Amniotic epithelial cell (primary cell): Measurements from ENCODE around the gene DIP2C.
"Not testable (repeated sequence)": the region's sequence is repeated elsewhere in the genome, so short reads cannot be mapped to it uniquely, and the experiment has no call there.

Experiments
- DNase-seq: peaks from one replicate; pipeline ENCODE4 v3.0.0-alpha.2; 2010; ENCODE audit warnings: low read depth

The DIP2C gene

GRCh38 chr10:354901-355617, 334.4 kb downstream of the DIP2C start:
- no peak for DNase-seq

DNA sequence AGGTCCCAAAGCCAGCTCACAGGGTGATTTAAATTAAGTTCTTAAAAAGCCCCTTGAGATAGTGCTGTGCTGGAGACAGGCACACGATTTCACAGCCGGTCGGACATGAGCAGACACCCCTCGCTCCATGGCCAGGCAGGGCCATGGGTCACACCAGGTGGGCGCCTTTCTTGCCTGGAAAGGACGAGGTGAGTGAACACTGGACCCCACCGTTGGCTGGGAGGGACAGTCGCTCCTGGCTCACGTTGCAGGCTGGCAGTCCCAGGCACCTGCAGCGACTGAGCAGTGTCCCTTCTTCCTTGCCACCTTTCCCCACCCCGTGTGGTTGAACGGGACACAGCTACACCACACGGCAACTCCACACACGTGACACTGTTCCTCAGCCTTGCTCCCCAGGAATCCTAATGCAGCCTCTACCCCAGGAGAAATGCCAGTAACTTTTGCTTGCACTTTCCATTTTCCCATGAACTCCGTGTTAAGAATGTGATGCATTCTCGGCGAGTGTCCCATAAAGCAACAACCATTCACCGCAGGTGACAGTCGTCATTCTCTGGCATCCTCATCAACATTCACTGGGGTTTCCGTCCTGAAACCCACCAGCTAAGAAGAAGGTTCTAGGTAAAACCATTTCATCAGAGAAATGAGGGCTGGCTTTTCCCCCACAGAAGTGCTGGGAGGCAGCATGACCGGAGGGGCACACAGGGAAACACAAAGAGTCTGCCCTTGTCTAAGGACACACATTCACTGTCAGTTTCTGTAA, 336.8 kb downstream of the DIP2C start:
- no peak for DNase-seq

DNA sequence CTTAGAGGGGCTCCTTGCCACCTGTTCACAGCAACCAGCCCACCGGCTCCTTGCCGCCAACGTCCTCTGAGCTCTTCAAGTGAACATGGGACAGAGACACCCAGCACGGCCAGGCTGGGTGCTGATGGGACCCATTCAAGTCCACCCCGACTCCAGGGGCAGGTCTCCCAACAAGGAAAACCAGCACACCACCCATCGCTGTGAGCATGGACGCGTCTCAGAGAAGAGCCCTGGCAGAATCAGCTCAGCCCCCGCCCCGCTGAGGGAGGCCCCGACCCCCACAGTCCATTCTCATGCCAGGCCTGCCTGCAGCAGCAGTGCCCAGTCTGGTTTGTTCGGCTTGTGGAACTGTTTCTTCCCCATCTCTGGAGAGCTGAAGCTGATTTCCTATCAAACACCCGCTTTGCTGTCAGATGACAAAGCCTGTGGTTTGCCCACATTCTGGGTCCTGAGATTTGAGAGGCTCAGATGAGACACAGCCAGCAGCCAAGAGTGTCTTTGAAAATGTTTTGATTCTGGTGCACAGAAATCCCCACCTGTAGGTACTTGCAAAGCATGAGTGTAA, 337.6 kb downstream of the DIP2C start:
- DNase-seq, result no peak

- DNase-seq, result no peak
Measured at GRCh38 chr10:350981-351501, 338.4 kb downstream of the DIP2C start.

GRCh38 chr10:349081-349480, 340.4 kb downstream of the DIP2C start:
- DNase-seq, result no peak

- no peak for DNase-seq
Measured at GRCh38 chr10:348456-348855, 341.0 kb downstream of the DIP2C start.

DNA sequence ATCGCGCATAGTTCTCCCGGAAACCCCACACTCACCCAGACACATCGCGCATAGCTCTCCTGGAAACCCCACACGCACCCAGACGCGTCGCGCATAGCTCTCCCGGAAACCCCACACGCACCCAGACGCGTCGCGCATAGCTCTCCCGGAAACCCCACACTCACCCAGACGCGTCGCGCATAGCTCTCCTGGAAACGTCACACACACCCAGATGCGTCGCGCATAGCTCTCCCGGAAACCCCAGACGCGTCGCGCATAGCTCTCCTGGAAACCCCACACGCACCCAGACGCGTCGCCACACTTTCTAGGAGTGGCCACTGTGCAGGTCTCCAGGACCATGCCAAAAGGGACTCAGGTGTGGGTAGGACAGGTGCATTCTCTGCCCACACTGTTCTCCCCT, 341.7 kb downstream of the DIP2C start:
- not testable (repeated sequence) for DNase-seq

GRCh38 chr10:347190-347589, 342.3 kb downstream of the DIP2C start:
- not testable (repeated sequence) for DNase-seq

DNA sequence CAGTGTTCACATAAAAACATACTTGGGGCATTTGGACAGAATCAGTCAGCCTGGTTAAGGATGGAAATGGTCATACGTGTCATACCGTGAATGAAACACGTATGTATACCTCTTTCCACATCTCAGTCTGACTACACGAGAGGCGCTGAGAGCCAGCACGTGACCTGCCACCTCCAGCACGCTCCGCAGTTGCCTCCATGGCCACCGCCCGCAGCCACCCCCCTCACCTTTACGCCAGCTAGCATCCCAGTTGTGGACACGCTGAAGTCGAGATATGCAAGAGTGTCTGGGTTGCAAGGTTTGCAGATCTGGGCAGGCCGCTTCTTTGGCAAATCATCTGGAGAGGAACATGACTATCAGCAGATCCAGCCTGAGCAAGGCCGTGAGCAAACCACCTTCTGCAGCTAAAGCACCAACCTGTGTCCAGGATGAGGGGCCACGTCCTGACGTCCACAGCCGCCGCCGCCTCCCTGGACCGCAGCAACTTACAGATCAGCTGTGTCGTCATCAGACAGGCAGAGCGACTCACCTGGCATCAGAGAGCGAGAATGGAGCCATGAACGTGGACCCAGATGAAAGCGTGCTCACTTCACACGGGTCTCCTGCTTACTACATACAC, 344.8 kb downstream of the DIP2C start:
- DNase-seq, result no peak

DNA sequence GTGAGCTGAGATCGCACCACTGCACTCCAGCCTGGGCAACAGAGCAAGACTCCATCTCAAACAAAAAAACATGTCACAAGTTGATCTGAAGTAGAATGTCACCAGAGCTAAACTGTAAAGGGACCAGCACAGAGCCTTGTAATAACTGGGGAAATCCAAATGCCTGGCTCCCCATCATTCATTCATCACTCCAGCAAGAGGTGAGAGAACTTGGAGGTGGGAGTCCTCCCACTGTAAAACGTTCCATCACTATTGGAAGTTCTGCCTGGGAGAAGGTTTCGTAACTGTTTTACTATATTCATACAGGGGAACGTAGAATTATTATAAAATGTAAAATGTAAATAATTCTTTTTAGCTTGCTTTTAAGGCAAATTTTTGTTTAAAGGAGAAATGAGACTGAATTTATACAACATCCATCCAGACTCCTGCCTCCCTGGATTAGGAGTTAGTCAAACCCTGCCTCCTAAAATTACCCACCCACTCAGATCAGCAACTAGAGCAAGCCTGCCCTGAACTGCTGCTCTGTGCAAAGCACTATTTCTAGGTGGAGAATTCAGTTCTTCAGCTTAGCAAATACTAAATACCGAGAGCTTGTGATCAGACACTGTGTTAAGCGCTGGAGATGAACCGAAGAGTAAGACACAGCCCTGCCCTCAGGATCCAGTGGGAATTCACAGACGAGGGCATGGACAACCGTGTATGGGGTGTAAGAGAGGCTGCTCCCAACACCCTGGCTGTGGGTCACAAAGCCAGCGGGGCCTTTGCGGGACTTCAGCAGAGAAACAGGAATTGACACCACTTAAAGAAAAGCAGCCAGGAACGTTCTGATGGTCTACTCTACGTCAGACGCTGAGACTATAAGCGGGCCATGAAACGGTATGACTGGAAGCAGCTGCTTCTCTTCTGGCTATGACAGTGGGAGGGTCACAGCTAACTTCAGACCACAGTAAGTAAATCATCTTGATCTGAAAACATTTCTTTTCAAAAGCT, 345.9 kb downstream of the DIP2C start:
- no peak for DNase-seq

DNA sequence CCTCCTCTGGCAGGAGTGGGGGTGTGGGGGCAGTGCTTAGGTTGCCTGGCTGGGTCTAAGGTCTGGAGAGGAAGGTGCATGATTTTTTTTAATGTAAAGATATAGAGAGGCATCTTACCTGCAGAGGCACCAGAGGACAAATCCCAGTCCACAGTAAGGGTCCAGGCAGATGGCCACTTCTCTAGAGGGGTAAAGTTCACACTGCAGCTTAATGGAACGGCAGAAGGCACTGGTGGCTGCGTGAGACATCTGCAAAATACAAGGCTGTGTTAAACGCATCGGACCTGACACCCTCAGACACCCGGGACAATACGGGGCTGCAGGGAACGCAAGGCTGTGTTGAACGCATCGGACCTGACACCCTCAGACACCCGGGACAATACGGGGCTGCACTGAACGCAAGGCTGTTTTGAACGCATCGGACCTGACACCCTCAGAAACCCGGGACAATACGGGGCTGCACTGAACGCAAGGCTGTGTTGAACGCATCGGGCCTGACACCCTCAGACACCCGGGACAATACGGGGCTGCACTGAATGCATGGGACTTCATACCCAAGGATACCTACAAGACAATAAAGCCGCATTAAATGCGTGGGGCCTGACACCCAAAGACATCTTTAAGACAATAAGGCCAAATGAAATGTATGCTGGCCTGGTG, 348.3 kb downstream of the DIP2C start:
- no peak for DNase-seq

DNA sequence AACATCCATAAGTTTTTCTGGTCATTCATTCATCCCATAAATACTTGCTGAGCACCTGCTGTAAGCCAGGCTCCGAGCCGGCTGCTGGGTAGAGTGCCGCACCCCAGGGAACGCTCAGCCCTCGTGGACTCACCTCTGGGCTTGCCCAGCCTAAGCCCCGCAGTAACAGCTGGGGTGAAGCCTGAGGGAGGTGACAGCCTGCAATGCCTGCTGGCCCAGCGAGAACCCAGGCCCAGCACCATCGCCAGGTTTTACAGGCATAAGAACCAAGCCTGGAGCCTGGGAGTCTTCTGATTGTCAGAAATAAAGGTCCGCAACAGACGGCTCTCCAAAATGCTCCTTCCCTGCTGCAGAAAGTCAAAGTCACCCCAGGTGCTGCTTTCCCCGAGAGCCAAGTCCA, 348.8 kb downstream of the DIP2C start:
- DNase-seq, result no peak

GRCh38 chr10:339038-339391, 350.5 kb downstream of the DIP2C start:
- DNase-seq, result no peak

- DNase-seq, result peak; percentile 78
Measured at GRCh38 chr10:338171-339037, 351.1 kb downstream of the DIP2C start.

- DNase-seq, result no peak
Measured at GRCh38 chr10:336247-336646, 353.2 kb downstream of the DIP2C start.

- DNase-seq, result peak; percentile 36
Measured at GRCh38 chr10:335151-335800, 354.2 kb downstream of the DIP2C start.

- DNase-seq, result no peak
Measured at GRCh38 chr10:331186-331585, 358.3 kb downstream of the DIP2C start.

- peak; percentile 94 for DNase-seq
Measured at GRCh38 chr10:329361-330099, 359.9 kb downstream of the DIP2C start.
